HG02981 (cell line): Measurements from ENCODE around the gene MRPS2.

ENCODE experiments used
- ATAC-seq: cut with Tn5 transposase; IDR thresholded peaks from one replicate; pipeline ENCODE4 v1.9.1; 2021; ENCODE audit warnings: mild to moderate bottlenecking, moderate library complexity; ENCODE audit not compliant: unreplicated experiment

The MRPS2 gene

GRCh38 chr9:135498381-135499126 lies 1.9 kb upstream of the MRPS2 start:
- ATAC-seq = no peak

GRCh38 chr9:135499326-135500070 lies 984 bp upstream of the MRPS2 start:
- ATAC-seq = peak; percentile 54

DNA sequence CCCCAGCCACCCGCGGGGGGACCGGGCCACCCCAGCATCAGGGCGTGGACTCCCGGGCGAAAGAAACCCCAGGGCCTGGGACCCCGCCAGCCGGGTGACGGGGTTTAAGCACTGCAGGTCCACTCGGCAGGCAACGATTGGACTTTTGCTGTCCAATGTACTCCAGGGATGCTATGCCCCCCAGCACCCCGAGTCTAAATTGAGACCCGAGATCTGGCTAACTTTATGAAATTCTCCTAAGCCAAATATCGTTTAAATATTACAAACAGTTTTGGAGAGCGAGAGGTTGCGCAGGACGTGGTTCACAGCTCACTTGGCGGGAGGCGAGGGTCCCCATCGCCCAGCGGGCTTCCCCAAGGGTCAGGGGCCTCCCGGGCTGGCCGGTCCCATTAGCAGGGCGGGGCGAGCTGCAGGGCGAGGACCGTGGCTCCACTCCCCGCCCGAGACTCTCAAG lies 384 bp upstream of the MRPS2 start:
- no peak for ATAC-seq

GRCh38 chr9:135501261-135502167 lies 1.0 kb downstream of the MRPS2 start:
- no peak for ATAC-seq

DNA sequence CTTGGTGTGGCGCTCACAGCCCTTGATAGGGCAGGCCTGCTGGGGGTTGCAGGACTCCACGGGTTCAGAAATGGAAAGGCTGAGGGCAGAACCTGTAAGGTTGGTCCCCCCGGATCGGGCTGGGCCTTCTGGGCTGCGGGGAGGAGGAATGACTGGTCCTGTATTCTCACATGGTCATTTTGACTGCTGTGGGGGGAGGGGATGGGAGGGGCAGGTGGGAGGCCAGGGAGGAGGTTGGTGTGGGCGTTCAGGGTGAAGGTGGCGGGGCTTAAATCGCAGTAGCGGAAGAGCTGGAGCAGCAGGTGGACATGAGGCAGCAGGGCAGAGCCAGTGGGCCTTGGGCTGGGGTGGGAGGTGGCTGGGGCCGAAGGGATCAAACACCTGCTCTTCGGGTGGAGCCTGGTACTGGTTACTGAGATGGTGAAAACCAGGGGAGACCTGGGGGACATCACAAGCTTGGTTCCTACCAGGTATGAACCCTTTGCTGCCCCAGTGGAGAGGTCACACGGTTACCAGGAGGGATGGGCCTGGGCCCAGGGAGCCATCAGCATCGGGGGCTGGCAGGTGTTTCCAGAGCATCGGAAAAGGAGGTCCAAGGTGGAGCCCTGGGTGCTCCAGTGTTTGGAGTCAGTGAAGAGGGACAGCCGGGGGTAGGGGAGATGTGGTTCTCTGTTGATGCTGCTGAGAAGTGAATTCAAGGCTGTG lies 1.8 kb downstream of the MRPS2 start:
- ATAC-seq = no peak

GRCh38 chr9:135502873-135503321 lies 2.4 kb downstream of the MRPS2 start:
- no peak for ATAC-seq

DNA sequence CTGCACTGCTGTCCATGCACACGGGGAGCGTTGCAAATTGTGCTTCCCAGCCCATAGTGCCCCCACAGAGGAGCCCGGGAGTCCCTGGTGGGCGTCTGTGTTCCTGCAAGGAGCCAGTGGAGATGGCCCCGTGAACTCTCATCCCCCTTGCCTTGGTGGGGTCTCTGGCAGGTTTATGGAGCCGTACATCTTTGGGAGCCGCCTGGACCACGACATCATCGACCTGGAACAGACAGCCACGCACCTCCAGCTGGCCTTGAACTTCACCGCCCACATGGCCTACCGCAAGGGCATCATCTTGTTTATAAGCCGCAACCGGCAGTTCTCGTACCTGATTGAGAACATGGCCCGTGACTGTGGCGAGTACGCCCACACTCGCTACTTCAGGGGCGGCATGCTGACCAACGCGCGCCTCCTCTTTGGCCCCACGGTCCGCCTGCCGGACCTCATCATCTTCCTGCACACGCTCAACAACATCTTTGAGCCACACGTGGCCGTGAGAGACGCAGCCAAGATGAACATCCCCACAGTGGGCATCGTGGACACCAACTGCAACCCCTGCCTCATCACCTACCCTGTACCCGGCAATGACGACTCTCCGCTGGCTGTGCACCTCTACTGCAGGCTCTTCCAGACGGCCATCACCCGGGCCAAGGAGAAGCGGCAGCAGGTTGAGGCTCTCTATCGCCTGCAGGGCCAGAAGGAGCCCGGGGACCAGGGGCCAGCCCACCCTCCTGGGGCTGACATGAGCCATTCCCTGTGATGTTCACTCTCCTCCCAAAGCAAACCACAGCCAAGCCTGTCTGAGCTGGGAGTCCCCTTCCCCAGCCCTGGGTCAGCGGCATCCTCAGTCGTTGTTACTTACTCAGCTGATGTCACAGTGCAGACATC lies 3.1 kb downstream of the MRPS2 start:
- ATAC-seq = no peak

- ATAC-seq = no peak
Measured at GRCh38 chr9:135504262-135505243, 4.1 kb downstream of the MRPS2 start.

DNA sequence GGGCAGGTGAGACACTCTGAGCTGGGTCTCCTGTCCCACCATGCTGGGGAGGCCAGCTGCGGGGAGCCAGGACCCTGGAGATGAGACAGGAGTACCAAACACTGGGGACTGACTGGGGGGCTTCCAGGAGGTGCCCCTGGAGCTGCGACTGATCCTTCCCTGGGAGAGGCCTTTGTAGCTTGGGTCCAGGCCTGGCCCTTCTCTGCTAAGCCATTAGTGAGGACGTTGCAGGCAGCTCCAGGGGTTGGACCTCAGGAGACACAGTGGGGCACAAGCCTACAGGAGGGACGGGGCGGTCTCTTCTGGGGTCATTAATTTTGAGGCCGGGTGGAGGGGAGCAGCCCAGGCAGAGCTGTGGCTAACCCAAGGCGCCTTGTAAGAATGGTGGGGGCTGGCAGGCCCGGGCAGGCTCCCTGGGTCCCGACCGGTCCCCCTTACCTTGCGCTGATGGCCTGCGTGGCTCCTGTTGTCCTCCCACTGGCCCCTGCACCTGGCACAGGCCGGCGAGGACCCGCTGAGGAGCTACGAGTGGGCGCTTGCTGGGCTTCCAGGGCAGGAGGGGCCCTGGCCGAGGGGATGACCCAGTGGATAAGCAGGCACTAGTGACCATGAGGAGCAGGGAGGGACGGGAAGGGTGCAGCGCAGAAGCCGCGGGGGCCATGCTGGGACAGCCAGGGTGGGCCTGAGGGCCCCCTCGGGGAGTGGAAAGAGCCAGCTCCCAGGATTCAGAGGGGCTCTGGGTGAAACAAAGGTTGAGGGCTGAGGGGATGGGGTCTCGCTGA lies 5.1 kb downstream of the MRPS2 start:
- no peak for ATAC-seq

DNA sequence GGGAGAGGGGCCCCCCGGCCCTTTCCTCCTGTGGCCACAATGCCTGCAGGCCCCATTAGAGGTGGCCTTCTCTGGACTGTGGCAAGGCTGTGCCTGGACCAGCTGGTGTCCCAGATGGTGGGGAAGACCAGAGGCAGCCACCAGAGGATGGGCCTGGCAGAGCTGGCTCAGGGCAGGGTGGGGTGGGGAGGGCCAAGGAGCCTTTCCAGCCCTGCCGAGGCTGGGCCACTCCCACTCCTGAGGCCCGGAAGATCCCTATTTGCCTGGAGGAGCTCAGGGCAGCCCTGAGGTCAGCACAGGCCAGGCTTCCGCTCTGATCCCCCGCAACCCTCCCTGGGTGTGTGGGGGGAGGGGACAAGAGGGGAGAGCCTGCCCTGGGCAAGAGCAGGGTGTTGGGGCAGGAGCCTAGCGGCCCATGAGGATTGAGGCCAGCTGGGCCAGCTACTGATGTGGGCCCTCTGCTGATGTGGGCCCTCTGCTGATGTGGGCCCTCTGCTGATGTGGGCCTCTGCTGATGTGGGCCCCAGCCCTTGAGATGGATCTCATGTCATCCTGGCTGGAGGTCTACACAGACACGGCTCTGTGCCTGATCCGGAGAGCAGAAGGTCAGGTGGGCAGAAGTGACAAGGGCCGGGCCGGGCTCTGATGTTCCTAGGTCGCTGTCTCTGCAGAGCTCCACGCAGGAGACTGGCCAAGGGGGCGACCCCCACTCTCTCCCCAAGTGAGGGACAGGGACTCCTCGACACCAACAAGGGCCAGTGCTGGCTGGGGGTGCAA lies 6.0 kb downstream of the MRPS2 start:
- ATAC-seq = no peak

GRCh38 chr9:135507104-135508035 lies 6.9 kb downstream of the MRPS2 start:
- ATAC-seq = no peak

DNA sequence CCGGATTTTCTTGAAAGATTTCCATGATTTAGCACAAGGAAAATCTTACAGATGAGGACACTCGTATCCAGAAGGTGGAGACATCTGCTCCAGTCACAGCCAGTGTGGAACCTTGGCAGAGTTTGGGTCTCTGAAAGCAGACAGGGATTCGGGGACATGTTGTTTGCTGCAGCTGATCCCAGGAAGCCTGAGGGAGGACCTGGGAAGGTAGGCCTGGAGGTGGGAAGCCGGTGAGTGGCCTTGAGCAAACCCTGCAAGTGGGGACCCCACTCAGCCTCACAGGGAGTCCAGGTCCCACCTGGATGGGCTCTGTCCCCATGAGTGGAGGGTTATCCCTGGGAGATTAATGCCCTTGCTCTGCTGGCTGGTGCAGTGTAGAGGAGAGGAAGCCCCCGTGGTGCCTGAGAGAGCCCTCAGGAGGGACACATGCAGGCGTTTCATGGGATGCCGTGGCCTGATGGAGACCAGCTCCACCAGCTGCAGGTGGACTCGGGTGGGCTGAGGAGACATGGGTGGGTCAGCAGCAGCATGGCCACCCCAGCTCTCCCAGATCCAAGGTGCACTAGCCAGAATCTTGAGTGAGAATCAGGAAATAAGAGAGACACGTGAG lies 7.8 kb downstream of the MRPS2 start:
- ATAC-seq = no peak

- no peak for ATAC-seq
Measured at GRCh38 chr9:135509458-135509857, 9.0 kb downstream of the MRPS2 start.

GRCh38 chr9:135512241-135512603 lies 11.7 kb downstream of the MRPS2 start:
- ATAC-seq = no peak

DNA sequence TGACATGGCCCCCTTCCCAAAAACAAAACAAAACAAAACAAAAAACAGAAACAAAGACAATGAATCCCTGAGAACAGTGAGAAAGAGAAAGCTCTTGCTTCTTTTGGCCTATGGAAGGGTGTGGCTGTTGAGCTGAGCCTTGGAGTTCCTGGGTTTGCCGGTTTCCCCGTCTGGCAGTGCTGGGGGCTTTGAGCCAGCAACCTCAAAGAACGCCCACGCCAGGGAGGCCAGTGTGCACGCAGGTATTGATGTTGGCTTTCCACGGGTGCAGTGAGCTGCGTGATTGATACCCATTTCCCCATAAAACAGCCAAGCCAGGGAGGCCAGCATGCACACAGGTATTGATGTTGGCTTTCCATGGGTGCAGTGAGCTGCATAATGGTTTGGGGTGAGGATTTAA lies 12.4 kb downstream of the MRPS2 start:
- ATAC-seq = no peak
